ENCODE results near the gene CKAP2L. TPM values are rescaled to one million over a fixed set of nuclear protein-coding genes. Genes with fewer than 3 reads are reported as not detected.

Gene CKAP2L
- total and polyA plus RNA-seq, 10 of the 15 experiments (the other 5 are each of a cell fraction or from before 2014, with no cell fraction given) = 10.5 to 37.4 (median 20.2) TPM

- TF ChIP-seq ATF3 (IDR thresholded peaks at IDR 0.05; ENCODE audit: borderline replicate concordance, extremely low read depth, low read depth, low read length) = no peak
- no peak for TF ChIP-seq FOXK2 (IDR thresholded peaks at IDR 0.05)
- TF ChIP-seq POU2F2 (IDR thresholded peaks at IDR 0.05; ENCODE audit: borderline replicate concordance, low read depth, low read length) = no peak
- TF ChIP-seq CREM (IDR thresholded peaks at IDR 0.05; ENCODE audit: low read depth) = peak; percentile 39; the same call in 1 of the 2 replicates
- TF ChIP-seq SKIL (IDR thresholded peaks at IDR 0.05; ENCODE audit: low read depth, poor library complexity, severe bottlenecking) = peak; percentile 56
- no peak for TF ChIP-seq CBX5 (IDR thresholded peaks at IDR 0.05; ENCODE audit: low read depth)
- TF ChIP-seq LARP7 (IDR thresholded peaks at IDR 0.05) = no peak
- no peak for TF ChIP-seq WRNIP1 (IDR thresholded peaks at IDR 0.05; ENCODE audit: borderline replicate concordance, low read depth, low read length)
- TF ChIP-seq GABPA (IDR thresholded peaks at IDR 0.05; ENCODE audit: low read depth) = peak; percentile 51; the same call in 1 of the 2 replicates
- TF ChIP-seq BRCA1 (IDR thresholded peaks at IDR 0.05; ENCODE audit: low read depth, low read length) = no peak
- no peak for TF ChIP-seq KDM1A (IDR thresholded peaks at IDR 0.05; ENCODE audit: borderline replicate concordance)
- no peak for TF ChIP-seq RELB (IDR thresholded peaks at IDR 0.05; ENCODE audit: low read depth)
- peak; percentile 39; the same call in 1 of the 2 replicates for TF ChIP-seq FOXM1 (IDR thresholded peaks at IDR 0.05; ENCODE audit: low read depth, low read length)
- no peak for TF ChIP-seq USF1 (IDR thresholded peaks at IDR 0.05; ENCODE audit: borderline replicate concordance, extremely low read length, insufficient read depth, low read depth, low read length)
- TF ChIP-seq EED (IDR thresholded peaks at IDR 0.05; ENCODE audit: low read depth) = peak; percentile 90
- no peak for TF ChIP-seq POLR2AphosphoS2 (IDR thresholded peaks at IDR 0.05; ENCODE audit: low read depth, low read length)
- no peak for TF ChIP-seq PRDM15 (CRISPR knock-in tag; IDR thresholded peaks at IDR 0.05)
- no peak for TF ChIP-seq SMARCA5 (IDR thresholded peaks at IDR 0.05)
- TF ChIP-seq YBX1 (IDR thresholded peaks at IDR 0.05) = no peak
- no peak for TF ChIP-seq NR2F1 (conservative IDR thresholded peaks at IDR 0.05)
- TF ChIP-seq PBX3 (IDR thresholded peaks at IDR 0.05; ENCODE audit: insufficient replicate concordance, low read depth, low read length) = no peak
Measured at GRCh38 chr2:112793449-112793978, 29.1 kb upstream of the CKAP2L start (continued).
